Activated gamma-delta T cell treated with anti-CD3 and anti-CD28 coated beads, Interleukin-2, amount 50 U/mL, for 16 hours (primary cell): Measurements from ENCODE around the gene SPATS2.
"Not testable (repeated sequence)": the region's sequence is repeated elsewhere in the genome, so short reads cannot be mapped to it uniquely, and the experiment has no call there.

Source experiments
- DNase-seq: peaks from one replicate; pipeline ENCODE4 v3.0.0-alpha.2; 2020; ENCODE audit warnings: low read depth

The SPATS2 gene

GRCh38 chr12:49367381-49368239 is at the start of gene SPATS2:
TSS of gene SPATS2 (plus strand) at chr12:49367462. CDS start at chr12:49461013, 93,551 bp downstream.
- no peak for DNase-seq

- not testable (repeated sequence) for DNase-seq
Measured at GRCh38 chr12:49320411-49321103, 46.7 kb upstream of the SPATS2 start.

DNA sequence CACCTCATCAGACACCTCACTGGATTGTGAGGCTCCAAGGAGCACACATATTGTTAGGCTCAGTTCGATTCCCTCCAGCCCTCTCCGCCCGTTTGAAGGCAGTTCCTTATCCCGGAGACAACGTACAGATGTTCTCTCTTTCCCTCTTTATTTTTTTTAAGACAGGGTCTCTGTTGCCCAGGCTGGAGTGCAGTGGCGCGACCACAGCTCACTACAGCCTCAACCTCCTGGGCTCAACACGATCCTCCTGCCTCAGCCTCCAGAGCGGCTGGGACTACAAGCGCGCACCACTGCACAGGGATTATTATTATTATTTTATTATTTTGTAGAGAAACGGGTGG is 44.9 kb upstream of the SPATS2 start:
- no peak for DNase-seq

- DNase-seq = peak; percentile 95
Measured at GRCh38 chr12:49322708-49323523, 44.3 kb upstream of the SPATS2 start, which contains the start of gene TROAP. TSS of gene TROAP (plus strand) at chr12:49323255. CDS start at chr12:49323609, 354 bp downstream.

GRCh38 chr12:49323524-49324097 is 43.7 kb upstream of the SPATS2 start:
- no peak for DNase-seq

- DNase-seq = no peak
Measured at GRCh38 chr12:49325606-49326005, 41.7 kb upstream of the SPATS2 start.

DNA sequence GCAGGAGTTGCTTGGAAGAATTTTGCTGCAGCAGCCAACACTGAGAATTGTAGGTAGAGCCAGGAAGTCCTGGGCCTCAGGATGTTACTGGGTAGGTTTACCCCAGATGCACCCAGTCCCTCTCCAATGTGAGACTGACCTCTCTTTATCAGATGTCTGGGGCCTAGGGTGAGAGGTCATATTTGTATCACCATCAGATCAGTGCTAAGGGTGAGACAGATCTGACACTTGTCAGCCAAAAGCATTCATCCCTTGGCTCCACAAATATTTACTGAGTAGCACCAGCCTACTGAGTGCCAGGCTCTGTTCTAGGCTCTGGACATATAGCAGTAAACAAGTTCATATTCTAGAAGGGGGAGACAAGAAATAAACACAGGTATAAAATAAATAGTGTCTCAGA is 39.9 kb upstream of the SPATS2 start:
- no peak for DNase-seq

DNA sequence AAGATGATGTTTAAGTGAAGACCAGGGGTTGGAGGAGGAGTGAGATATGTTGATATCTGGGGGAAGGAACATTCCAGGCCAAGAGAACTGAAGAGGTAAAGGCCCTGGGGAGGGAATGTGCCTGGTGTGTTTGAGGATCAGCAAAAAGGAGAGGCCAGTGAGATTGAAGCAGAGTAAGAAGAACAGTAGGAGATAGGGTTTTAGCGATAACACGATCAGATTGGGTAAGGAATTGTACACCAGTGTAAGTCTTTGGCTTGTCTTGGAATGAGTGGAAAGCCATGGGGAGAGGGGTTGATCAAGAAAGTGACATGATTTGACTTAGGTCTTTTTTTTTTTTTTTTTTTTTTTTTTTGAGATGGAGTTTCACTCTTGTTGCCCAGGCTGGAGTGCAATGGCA is 39.4 kb upstream of the SPATS2 start:
- no peak for DNase-seq

GRCh38 chr12:49328816-49329215 is 38.4 kb upstream of the SPATS2 start:
- DNase-seq = no peak

GRCh38 chr12:49330032-49330619 is 37.1 kb upstream of the SPATS2 start:
- DNase-seq = no peak

DNA sequence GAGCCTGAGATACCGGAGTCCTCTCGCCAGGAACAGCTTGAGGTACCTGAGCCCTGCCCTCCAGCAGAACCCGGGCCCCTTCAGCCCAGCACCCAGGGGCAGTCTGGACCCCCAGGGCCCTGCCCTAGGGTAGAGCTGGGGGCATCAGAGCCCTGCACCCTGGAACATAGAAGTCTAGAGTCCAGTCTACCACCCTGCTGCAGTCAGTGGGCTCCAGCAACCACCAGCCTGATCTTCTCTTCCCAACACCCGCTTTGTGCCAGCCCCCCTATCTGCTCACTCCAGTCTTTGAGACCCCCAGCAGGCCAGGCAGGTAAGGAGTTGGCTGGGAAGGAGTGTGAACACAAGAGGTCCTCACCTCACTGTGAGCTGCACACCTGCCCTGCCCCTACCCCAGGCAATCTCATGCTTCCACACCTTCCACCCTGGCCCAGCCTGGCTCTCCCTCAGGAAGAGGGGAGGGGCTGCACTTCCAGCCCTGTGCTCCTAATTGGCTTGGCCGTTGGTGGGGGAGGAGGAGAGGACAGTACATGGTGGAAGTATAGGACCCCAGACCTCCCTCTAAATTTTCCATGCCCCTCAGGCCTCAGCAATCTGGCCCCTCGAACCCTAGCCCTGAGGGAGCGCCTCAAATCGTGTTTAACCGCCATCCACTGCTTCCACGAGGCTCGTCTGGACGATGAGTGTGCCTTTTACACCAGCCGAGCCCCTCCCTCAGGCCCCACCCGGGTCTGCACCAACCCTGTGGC is 36.5 kb upstream of the SPATS2 start:
- DNase-seq = no peak

GRCh38 chr12:49331380-49332222 is 35.7 kb upstream of the SPATS2 start:
- no peak for DNase-seq

- DNase-seq = no peak
Measured at GRCh38 chr12:49332441-49332861, 34.8 kb upstream of the SPATS2 start.

DNA sequence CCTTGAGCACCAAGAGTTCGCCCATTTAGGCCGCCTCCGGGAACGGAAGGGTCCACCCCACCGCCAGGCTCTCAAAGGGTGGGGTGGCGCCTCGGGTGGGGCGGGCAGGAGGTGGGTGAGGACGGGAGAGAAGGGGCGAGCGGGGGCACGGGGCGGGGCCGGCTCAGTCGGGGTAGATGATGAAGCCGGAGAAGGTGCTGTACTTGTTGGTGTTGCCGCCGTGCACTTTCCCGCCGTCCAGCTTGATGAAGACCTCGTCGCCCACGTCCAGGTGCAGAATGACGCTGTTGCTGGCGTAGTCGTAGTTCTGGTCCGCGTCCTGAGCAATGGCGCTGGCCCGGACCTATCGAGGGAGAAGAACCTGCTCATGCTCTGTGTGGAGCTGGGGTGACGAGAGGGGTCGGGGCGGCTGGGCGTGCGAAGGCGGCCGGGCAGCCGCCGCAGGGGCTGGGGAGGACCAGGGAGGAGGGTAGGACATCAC is 34.3 kb upstream of the SPATS2 start:
- DNase-seq = no peak

DNA sequence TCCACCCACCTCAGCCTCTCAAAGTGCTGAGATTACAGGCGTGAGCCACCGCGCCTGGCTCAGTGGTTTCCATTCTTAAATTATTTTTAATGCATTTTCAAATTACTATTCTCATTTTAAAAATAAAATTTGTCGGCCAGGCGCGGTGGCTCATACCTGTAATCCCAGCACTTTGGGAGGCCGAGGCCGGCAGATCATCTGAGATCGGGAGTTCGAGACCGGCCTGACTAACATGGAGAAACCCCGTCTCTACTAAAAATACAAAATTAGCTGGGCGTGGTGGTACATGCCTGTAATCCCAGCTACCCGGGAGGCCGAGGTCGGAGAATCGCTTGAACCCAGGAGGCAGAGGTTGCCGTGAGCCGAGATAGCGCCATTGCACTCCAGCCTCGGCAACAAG is 33.5 kb upstream of the SPATS2 start:
- DNase-seq = not testable (repeated sequence)

DNA sequence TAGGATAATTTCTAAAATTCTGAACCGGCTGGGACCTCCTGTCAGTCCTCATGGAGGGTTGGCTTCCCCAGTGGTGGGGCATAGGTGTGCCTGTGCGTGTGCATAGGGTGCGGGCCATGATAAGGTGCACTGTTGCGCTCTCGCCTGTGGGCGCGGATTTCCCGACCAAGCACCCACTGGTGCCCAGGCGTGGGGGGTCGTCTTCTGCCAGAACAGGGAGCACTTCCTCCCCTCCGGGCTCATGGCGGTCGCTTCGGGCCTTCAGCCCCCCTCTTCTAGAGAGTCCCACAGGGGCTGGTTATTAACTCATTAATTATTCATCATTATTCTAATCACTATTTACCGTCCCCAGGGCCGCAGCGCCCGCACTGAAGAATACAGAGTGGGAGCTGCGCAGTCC is 33.0 kb upstream of the SPATS2 start:
- no peak for DNase-seq

DNA sequence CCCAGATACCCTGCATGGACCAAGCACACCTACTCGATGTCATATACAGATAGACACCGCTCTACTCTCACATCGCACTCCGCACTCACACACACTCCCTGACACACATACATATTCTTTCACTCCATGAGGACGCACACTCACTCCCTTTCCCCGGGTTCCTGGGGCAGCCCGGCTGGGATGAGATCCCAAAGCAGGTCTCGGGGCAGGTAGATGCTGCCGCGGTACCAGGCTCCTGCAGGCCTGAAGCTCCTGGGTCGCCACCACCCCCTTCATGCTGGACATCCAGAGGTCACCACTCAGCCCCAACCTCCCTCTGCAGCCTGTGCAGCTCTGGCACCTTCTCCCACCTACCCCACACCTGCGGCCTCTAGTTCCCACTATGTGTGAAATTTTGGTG is 32.6 kb upstream of the SPATS2 start:
- DNase-seq = no peak

DNA sequence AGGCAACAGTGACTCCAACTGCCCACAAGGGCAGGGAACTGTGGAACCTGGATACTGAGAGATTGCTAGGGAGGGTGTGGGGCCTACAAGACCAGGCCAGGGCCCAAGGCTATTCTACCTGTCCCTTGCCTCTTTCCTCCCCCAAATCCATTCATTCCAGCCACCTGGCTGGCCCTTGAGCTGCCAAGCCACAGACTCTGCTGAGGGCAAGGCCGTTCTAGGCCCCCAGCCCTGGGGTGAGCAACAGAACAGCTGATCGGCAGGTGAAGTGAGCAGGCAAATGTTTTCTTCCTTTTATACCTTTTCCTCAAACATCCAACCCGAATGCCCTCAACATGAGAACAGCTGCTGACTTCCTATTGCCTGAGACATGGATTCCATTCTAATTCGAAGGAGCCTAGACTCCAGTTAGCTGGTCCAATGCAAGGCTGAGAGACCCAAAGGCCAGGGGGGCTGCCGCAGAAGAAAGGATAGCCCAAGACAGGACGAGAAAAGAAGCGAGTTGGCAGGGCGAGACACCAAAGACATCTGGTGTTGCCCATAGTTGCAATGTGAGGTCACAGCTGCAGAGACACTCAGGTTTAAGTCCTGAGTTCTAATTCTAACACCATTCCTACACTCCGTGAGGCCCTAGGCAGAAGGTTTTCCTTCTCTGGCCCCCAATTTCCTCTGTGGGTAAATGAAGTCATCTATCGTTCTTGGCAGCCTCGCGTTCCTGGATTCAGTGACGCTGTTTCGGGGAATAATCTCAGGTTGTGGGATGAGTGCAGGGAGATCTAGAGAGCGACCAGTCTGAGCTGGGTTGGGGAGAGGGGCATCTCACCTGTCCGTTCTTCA is 31.9 kb upstream of the SPATS2 start:
- no peak for DNase-seq
